ENCODE results near the gene TMEM171.

The TMEM171 gene

DNA sequence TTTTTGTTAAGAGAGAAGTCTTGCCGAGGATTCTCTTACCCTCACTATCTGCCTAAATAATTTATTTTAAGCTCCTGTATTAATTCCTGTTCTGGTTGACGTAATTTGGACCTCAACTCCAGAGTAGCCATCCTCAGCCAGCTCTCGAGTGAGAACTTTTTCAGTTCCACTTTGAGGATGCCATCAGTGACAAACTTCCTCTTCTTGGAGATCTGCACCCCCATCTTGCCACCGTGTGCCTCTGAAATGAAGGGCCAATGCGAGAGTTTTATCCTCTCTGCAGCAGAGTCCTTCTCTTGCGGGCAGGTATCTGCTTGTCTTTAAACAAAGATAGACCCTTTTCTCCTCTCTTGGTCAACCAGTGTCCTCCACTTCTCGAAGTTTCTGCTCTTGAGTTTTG is 33.1 kb downstream of the TMEM171 start:
- DNase-seq = no peak

GRCh38 chr5:73154208-73155006 is 34.0 kb downstream of the TMEM171 start:
- no peak for DNase-seq

DNA sequence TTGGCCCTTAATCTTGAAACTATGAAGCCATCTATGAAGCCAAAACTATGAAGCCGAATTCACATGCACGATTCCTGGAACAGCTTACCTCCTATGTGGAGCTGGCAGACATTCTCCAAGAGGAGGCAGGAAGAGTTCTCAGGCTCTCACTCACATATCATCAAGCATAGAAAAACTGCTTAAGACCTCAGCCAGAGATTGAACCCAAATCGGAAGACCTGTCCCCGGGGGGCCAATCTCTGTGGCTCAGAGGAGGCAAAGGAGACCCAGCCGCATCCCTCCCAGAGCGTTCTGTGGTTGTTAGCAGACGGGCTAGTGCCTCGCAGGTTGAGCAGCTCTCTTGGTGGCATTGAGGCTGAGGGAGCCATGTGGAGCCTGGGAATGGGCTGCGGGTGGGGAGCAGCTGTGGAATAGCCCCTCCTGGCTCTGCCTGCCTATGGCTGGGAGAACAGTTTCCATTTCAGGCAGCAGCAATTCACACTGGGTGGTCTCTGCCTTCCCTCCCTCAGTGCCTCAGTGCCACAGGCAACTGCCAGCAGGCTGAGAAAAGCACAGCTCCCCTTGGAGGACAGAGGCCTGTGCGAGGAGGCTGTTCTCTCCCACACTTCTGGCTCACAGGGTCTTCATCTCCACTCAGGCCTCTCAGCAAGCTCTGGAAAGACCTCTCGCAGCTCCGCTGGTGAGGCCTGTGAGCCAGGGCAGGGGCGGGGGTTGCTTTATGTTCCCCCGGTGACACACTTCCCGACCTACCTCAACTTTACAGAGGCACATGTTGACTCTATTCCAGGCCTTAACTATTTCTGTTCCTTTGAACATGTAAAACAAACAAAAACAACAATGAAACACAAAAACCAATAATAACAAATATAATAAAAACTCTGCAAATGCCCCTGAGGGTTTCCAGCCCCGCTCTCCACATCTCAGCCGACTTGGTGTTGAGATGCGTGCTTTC is 35.2 kb downstream of the TMEM171 start:
- no peak for DNase-seq

DNA sequence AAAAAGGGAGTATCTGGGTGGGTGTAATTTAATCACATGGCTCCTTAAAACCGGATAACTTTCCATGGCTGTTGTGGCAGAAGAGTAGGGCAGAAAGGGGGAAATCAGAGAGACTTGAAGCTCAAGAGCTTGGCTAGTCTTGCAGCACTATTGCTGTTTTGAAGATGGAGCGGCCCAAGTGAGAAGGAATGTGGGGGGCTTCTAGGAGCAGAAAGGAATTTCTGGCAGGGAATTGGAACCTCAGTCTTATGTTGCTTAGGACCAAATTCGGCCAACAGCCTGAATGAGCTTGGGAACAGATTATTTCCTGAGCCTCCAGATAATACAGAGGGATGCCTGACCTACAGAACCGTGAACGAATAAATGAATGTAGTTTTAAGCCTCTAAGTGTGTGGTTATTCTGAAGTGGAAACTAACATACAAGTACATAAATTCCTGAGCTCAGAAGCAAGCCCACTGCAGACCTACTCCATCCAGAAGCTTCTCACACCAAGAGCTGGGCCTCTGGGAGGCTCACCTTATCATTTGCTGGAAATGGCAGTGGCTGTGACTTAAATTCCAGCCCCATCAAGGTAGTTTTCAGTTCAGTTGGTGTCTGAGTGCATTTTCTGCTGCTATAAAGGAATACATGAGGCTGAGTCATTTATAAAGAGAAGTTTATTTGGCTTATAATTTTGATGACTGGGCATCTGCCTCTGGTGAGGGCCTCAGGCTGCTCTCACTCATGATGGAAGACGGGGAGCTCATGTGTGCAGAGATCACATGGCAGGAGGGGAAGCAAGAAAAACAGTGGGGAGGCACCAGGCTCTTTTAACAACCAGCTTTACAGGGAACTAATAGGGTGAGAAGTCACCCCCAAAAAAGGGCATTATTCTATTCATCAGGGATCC is 37.3 kb downstream of the TMEM171 start:
- DNase-seq = no peak

DNA sequence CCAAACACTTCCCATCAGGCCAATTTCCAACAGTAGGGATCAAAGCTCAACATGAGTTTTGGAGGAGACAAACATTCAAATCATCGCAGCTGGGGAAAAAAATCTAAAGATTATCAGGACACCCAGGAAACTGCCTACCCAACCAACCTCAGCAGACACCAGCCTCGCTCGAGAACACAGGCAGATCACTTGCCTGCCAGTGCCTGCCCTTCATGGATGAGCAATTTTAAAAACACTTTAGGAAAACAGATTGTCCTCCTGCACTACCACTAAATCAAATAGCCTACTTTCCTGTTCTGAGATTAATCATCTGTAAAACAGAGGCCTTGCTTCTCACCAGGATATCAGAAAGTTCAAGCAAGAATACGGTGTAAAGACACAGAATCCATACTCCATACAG is 37.9 kb downstream of the TMEM171 start:
- no peak for DNase-seq

DNA sequence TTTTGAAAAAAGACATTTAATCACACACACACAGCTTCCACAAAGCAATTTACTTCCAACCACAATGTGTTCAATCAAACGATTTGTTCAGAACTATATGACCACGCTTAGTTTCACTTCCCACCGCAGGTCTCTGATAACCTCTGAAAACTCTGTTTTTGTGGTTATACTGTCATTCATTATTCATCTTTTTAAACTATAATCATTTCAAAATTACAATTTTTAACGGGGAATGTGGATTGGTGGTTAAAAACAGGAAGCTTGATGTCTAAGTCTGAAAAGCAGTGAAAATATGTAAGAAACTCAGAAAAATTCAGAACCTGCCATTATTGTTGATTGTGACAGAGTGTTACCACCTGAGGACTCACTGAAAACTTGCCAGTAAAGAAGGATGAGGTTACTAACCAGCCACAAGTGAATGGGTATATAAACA is 39.9 kb downstream of the TMEM171 start:
- DNase-seq = no peak

- DNase-seq = no peak
Observed at GRCh38 chr5:73170522-73170921, 50.1 kb downstream of the TMEM171 start.

- no peak for DNase-seq
Observed at GRCh38 chr5:73171495-73171894, 51.1 kb downstream of the TMEM171 start.

- DNase-seq = no peak
Observed at GRCh38 chr5:73172951-73173350, 52.6 kb downstream of the TMEM171 start, which contains the start of gene TMEM174. Gene TMEM174, plus strand, starts transcription at chr5:73173193. Its CDS starts 51 bp downstream, at chr5:73173244.

- no peak for DNase-seq
Observed at GRCh38 chr5:73174100-73174815, 53.9 kb downstream of the TMEM171 start.

DNA sequence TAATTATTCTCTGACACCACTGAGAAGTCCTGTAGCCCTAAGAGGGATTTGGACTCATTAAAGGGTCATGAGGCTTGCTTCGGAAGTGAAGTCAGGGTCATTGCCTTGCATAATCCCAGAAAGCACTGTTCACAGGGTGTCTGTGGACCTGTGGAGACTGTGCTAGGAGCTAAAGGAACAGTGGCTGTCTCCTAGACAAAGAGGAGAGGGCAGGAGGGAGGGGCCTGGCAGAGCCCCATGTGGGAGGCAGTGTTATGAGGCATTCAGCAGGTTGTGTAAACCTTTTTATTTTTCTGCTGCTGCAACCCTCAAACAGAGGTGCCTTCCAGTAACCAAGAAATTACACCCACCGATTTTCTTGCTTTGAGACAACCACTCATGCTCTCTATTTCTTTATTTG is 55.9 kb downstream of the TMEM171 start:
- no peak for DNase-seq

GRCh38 chr5:73178265-73178664 is 57.9 kb downstream of the TMEM171 start:
- no peak for DNase-seq

DNA sequence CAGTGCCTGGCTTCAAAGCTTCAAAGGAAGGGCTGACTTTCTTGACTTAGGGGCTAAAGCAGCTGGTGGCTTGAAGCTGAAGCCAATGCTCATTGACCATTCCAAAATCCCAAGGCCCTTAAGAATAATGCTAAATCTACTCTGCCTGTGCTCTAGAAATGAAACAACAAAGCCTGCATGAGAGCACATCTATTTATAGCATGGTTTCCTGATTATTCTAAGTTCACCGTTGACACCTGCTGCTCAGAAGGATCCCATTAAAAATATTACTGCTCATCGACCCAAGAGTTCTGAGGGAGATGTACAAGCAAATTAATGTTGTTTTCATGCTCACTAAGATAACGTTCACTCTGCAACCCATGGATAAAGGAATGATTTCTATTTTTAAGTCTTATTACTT is 59.4 kb downstream of the TMEM171 start:
- DNase-seq = no peak

GRCh38 chr5:73180566-73180965 is 60.2 kb downstream of the TMEM171 start:
- DNase-seq = no peak

All from activated naive CD4-positive, alpha-beta T cell (primary cell).